Sigmoid colon (tissue), 3 donors: ENCODE measurements around the gene MYO1H.

ENCODE experiments used
- POLR2A ChIP-seq, 2 donors: fragments of 450-650 bp; IDR thresholded peaks; one replicate each; pipeline ENCODE4 v1.6.1; 2016; ENCODE audit warnings: antibody characterized with exemption in 2 of 2, mild to moderate bottlenecking in 2 of 2, moderate library complexity in 2 of 2
- TF ChIP-seq, protein P1 (sequence below), 4 experiments: fragments of 450-650 bp in 3 of 4; fragments of 200-600 bp in 1 of 4; IDR thresholded peaks; one replicate each; pipeline ENCODE4 v1.5.1; 2016 to 2019; ENCODE audit warnings: antibody characterized with exemption in 4 of 4, mild to moderate bottlenecking in 3 of 4, moderate library complexity in 2 of 4

DNA sequence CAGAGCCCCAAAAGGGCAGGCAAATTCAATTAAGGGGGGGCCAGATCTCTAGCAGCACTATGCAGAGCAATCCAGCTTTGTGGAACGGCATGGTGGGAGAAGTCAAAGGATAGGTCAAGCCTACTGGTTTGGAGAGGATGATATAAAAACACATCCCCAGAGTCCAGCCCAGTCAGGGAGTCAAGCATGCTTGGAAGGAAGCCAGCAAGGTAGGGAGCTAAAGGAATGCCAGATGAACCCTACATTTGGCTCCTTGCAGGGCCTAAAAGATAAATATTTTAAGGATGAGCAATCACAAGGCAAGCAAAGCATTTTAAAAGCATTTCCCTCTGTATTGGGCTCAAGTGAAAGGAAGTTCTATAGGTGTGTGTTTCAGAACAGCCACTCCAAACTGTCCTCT lies 108.0 kb downstream of the MYO1H start:
- no peak for TF ChIP-seq POLR2A (IDR thresholded peaks at IDR 0.05)
- TF ChIP-seq, protein P1, sequence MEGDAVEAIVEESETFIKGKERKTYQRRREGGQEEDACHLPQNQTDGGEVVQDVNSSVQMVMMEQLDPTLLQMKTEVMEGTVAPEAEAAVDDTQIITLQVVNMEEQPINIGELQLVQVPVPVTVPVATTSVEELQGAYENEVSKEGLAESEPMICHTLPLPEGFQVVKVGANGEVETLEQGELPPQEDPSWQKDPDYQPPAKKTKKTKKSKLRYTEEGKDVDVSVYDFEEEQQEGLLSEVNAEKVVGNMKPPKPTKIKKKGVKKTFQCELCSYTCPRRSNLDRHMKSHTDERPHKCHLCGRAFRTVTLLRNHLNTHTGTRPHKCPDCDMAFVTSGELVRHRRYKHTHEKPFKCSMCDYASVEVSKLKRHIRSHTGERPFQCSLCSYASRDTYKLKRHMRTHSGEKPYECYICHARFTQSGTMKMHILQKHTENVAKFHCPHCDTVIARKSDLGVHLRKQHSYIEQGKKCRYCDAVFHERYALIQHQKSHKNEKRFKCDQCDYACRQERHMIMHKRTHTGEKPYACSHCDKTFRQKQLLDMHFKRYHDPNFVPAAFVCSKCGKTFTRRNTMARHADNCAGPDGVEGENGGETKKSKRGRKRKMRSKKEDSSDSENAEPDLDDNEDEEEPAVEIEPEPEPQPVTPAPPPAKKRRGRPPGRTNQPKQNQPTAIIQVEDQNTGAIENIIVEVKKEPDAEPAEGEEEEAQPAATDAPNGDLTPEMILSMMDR (IDR thresholded peaks at IDR 0.05), result no peak
